ENCODE data around the gene WNT5A. TPM values are rescaled to one million over a fixed set of nuclear protein-coding genes. Genes with fewer than 3 reads are reported as not detected.

The WNT5A gene
- total and polyA plus RNA-seq, 2 of the 4 experiments (the other 2 are of a cell fraction): 224 to 231 TPM

DNA sequence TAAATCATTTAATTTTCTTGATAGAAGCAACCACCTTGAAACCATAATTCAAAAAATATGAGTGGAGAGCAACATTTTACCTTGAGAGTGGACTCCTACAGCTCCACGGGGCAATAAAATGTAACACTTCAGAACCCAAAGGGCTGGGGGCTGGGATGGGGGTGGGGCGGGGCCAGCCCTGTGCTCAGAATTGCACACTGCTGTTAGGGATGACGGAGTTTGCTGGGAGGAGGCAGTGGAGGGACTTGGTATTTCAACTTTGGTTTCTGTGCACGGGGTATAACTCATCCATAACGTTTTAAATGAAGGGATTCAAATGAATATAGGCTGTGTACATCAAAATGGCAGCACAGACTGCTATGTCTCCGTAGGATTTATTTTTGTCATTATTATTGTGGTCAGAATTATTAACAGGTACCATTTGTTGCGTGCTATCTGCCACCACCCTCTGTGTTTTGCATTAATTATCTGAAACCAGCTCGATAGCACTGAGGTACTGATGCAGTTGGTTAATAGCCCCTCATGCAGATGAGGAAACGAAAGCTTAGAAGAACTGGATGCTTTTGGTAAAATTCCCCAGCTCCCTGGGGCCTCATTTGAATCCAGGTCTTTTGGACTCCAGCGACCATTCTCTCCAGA, 29.4 kb upstream of the WNT5A start:
- Histone ChIP-seq H2AK5ac (ENCODE audit: low read depth, low read length) (no peak overlapping the region), H3K4ac (ENCODE audit: low read depth, low read length) (no peak overlapping the region), H3K79me1 (ENCODE audit: low read depth in 1 of 2, low read length in 2 of 2) (no peaks in the 10 kb centered on the region), H3K14ac (replicated peaks; ENCODE audit: low read depth, low read length) (no peak overlapping the region), H3K4me2 (ENCODE audit: low read depth, low read length) (no peak overlapping the region), H4K8ac (ENCODE audit: low read depth in 2 of 2, low read length in 2 of 2) (no peak overlapping the region), H3K27ac (ENCODE audit: insufficient read depth, low read length) (no peak overlapping the region), H2BK15ac (ENCODE audit: low read depth, low read length) (no peak overlapping the region), H2AFZ (replicated peaks; ENCODE audit: low read length, poor library complexity) (no peak overlapping the region), H3K56ac (ENCODE audit: extremely low read depth, insufficient read depth, low read length) (no peak overlapping the region), H3K9me1 (ENCODE audit: insufficient read depth, low read length) (peaks cover 11% of the 10 kb centered on the region), H3K4me1 (ENCODE audit: control insufficient read depth, insufficient read depth, low read length) (peaks cover 19% of the 10 kb centered on the region), H4K20me1 (ENCODE audit: insufficient read depth, low read length) (peaks cover 5% of the 10 kb centered on the region; the same call in 1 of the 2 replicates), H2BK120ac (ENCODE audit: low read depth, low read length) (no peak overlapping the region), H3K9ac (ENCODE audit: low read depth, low read length) (no peak overlapping the region), H2BK5ac (ENCODE audit: low read depth, low read length, poor library complexity, severe bottlenecking) (no peak overlapping the region), H2AK9ac (replicated peaks; ENCODE audit: low read depth, low read length, poor library complexity) (no peak overlapping the region), H3K27me3 (ENCODE audit: control insufficient read depth, insufficient read depth, low read length) (no peaks in the 10 kb centered on the region), H4K91ac (ENCODE audit: insufficient read depth, low read depth, low read length) (no peak overlapping the region), H2BK20ac (ENCODE audit: low read depth, low read length) (no peak overlapping the region), H4K5ac (ENCODE audit: low read depth, low read length) (no peak overlapping the region), H3K36me3 (ENCODE audit: control insufficient read depth, insufficient read depth, low read length) (no peaks in the 10 kb centered on the region), H3K4me3 (ENCODE audit: insufficient read depth, low read depth, low read length) (no peak overlapping the region), H3K18ac (ENCODE audit: low read depth, low read length) (no peak overlapping the region), H3K23ac (ENCODE audit: low read depth, low read length) (no peak overlapping the region), H3K9me3 (ENCODE audit: control insufficient read depth, insufficient read depth, low read length) (no peaks in the 10 kb centered on the region)
- TF ChIP-seq MXI1 (IDR thresholded peaks at IDR 0.05; ENCODE audit: borderline replicate concordance, low read depth, low read length) (no peak), SMC3 (IDR thresholded peaks at IDR 0.05; ENCODE audit: low read depth, low read length) (no peak), FOS (IDR thresholded peaks at IDR 0.05; ENCODE audit: low read depth, low read length) (no peak), MAZ (IDR thresholded peaks at IDR 0.05; ENCODE audit: borderline replicate concordance, low read depth, low read length) (no peak), CHD1 (IDR thresholded peaks at IDR 0.05; ENCODE audit: low read depth, low read length) (no peak), RCOR1 (IDR thresholded peaks at IDR 0.05; ENCODE audit: insufficient replicate concordance, low read length) (no peak), RAD21 (IDR thresholded peaks at IDR 0.05; ENCODE audit: low read length) (no peak), RFX5 (IDR thresholded peaks at IDR 0.05; ENCODE audit: low read depth, low read length) (no peak), POLR2A (IDR thresholded peaks at IDR 0.05; ENCODE audit: low read depth, low read length) (no peak), BHLHE40 (IDR thresholded peaks at IDR 0.05; ENCODE audit: low read depth, low read length) (no peak), CEBPB (IDR thresholded peaks at IDR 0.05; ENCODE audit: low read depth, low read length) (no peak), MAFK (IDR thresholded peaks at IDR 0.05; ENCODE audit: low read depth, low read length) (no peak), NFE2L2 (IDR thresholded peaks at IDR 0.05; ENCODE audit: low read depth, low read length) (no peak)
- TF ChIP-seq, protein P1, sequence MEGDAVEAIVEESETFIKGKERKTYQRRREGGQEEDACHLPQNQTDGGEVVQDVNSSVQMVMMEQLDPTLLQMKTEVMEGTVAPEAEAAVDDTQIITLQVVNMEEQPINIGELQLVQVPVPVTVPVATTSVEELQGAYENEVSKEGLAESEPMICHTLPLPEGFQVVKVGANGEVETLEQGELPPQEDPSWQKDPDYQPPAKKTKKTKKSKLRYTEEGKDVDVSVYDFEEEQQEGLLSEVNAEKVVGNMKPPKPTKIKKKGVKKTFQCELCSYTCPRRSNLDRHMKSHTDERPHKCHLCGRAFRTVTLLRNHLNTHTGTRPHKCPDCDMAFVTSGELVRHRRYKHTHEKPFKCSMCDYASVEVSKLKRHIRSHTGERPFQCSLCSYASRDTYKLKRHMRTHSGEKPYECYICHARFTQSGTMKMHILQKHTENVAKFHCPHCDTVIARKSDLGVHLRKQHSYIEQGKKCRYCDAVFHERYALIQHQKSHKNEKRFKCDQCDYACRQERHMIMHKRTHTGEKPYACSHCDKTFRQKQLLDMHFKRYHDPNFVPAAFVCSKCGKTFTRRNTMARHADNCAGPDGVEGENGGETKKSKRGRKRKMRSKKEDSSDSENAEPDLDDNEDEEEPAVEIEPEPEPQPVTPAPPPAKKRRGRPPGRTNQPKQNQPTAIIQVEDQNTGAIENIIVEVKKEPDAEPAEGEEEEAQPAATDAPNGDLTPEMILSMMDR (conservative IDR thresholded peaks at IDR 0.05; ENCODE audit: low read depth, low read length): no peak
- TF ChIP-seq, protein P2, sequence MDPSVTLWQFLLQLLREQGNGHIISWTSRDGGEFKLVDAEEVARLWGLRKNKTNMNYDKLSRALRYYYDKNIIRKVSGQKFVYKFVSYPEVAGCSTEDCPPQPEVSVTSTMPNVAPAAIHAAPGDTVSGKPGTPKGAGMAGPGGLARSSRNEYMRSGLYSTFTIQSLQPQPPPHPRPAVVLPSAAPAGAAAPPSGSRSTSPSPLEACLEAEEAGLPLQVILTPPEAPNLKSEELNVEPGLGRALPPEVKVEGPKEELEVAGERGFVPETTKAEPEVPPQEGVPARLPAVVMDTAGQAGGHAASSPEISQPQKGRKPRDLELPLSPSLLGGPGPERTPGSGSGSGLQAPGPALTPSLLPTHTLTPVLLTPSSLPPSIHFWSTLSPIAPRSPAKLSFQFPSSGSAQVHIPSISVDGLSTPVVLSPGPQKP (IDR thresholded peaks at IDR 0.05; ENCODE audit: borderline replicate concordance, low read depth, low read length): no peak
- TF ChIP-seq, protein P3, sequence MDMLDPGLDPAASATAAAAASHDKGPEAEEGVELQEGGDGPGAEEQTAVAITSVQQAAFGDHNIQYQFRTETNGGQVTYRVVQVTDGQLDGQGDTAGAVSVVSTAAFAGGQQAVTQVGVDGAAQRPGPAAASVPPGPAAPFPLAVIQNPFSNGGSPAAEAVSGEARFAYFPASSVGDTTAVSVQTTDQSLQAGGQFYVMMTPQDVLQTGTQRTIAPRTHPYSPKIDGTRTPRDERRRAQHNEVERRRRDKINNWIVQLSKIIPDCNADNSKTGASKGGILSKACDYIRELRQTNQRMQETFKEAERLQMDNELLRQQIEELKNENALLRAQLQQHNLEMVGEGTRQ (IDR thresholded peaks at IDR 0.05; ENCODE audit: low read depth, low read length): no peak
- ATAC-seq (ENCODE audit: low read depth) (no peak), DNase-seq (no peak)
- CTCF ChIA-PET: no interaction called here
- dilution Hi-C loops (cut with HindIII; ENCODE audit: low sequenced_read_pairs, unreplicated experiment) (no loop called here), intact Hi-C loops (cut with micrococcal nuclease) (no loop called here), in situ Hi-C loops (cut with MboI; ENCODE audit: low sequenced_read_pairs) (no loop called here)
- no TSS peak for BruUV-seq (replicated peaks)
- 71% methylated on average over 3 of the region's 10 CpGs; no CpG with 5 or more reads in 1 of the 2 experiments for WGBS, 2 experiments (ENCODE audit: extremely low coverage in 2 of 2, insufficient read length in 1 of 2)
- POLR2A ChIA-PET (ENCODE audit: unreplicated experiment): no interaction called here

Measured in IMR-90 (cell line).